PFSK-1 (cell line): ENCODE measurements around the gene ATRN.

ENCODE experiments used
- FOXP2 ChIP-seq: optimal IDR thresholded peaks from 2 replicates; pipeline ENCODE3; 2011; ENCODE audit warnings: borderline replicate concordance, control low read depth, inconsistent platforms; ENCODE audit not compliant: insufficient read depth; ENCODE audit errors: extremely low read length, extremely low read depth
- POLR2AphosphoS5 ChIP-seq: IDR thresholded peaks from 2 replicates; pipeline ENCODE4 v1.6.1; 2012; ENCODE audit warnings: low read depth, mild to moderate bottlenecking, control low read depth, low read length, moderate library complexity
- REST ChIP-seq, 2 experiments: IDR thresholded peaks; 2 replicates each; pipeline versions ENCODE4 v1.6.1 to v1.8.0; 2011 to 2012; ENCODE audit warnings: low read depth in 2 of 2, low read length in 2 of 2, control low read depth in 1 of 2, inconsistent platforms in 1 of 2, mild to moderate bottlenecking in 1 of 2, moderate library complexity in 1 of 2; ENCODE audit not compliant: insufficient read depth in 1 of 2
- SIN3A ChIP-seq: IDR thresholded peaks from 2 replicates; pipeline ENCODE4 v1.6.1; 2012; ENCODE audit warnings: mild to moderate bottlenecking, low read length, moderate library complexity, borderline replicate concordance; ENCODE audit not compliant: insufficient read depth
- TAF1 ChIP-seq: IDR thresholded peaks from 2 replicates; pipeline ENCODE4 v1.6.1; 2012; ENCODE audit warnings: low read length, control low read depth, borderline replicate concordance; ENCODE audit not compliant: insufficient read depth

GRCh38 chr20:3430376-3431069 lies 40.3 kb upstream of the ATRN start:
- TF ChIP-seq POLR2AphosphoS5 (no peak), SIN3A (no peak), TAF1 (no peak), REST (IDR thresholded peaks at IDR 0.05; ENCODE audit: insufficient read depth in 1 of 2, low read depth in 2 of 2, low read length in 2 of 2) (no peak), FOXP2 (no peak)
